Neural crest cell (in vitro differentiated cells): ENCODE measurements around the gene SLC39A12. TPM values are rescaled to one million over a fixed set of nuclear protein-coding genes. Genes with fewer than 3 reads are reported as not detected.

ENCODE experiments used
- DNase-seq: peaks from one replicate; pipeline ENCODE4 v3.0.0; 2021; ENCODE audit warnings: low read depth, mixed read lengths, low spot score
- H3K27ac Mint-ChIP-seq: one replicate; pipeline ENCODE4 v1.8.0; 2021; ENCODE audit warnings: mild to moderate bottlenecking, mixed read lengths; ENCODE audit not compliant: unreplicated experiment
- H3K27me3 Mint-ChIP-seq: 2 replicates; pipeline ENCODE4 v1.8.0; 2021; ENCODE audit warnings: low read depth, mild to moderate bottlenecking, mixed read lengths
- H3K36me3 Mint-ChIP-seq: 2 replicates; pipeline ENCODE4 v1.8.0; 2021; ENCODE audit warnings: low read depth, mild to moderate bottlenecking, mixed read lengths
- H3K4me1 Mint-ChIP-seq: 2 replicates; pipeline ENCODE4 v1.8.0; 2021; ENCODE audit warnings: mixed read lengths
- H3K4me3 Mint-ChIP-seq: one replicate; pipeline ENCODE4 v1.8.0; 2021; ENCODE audit warnings: mild to moderate bottlenecking, mixed read lengths
- H3K9me3 Mint-ChIP-seq: 2 replicates; pipeline ENCODE4 v1.8.0; 2021; ENCODE audit warnings: mixed read lengths
- total RNA-seq: library from RNA; stranded (reverse); gene quantifications from 2 replicates; pipeline ENCODE4 v1.2.1, GENCODE V29; 2021
- TF ChIP-seq, protein P1 (sequence below): fragments of 200-600 bp; sonication (generic); conservative IDR thresholded peaks from 2 replicates; pipeline ENCODE4 v1.5.0; 2021; ENCODE audit warnings: antibody characterized with exemption, mild to moderate bottlenecking

Gene SLC39A12
- total RNA-seq, 1 donor from 2014 or later = not detected

DNA sequence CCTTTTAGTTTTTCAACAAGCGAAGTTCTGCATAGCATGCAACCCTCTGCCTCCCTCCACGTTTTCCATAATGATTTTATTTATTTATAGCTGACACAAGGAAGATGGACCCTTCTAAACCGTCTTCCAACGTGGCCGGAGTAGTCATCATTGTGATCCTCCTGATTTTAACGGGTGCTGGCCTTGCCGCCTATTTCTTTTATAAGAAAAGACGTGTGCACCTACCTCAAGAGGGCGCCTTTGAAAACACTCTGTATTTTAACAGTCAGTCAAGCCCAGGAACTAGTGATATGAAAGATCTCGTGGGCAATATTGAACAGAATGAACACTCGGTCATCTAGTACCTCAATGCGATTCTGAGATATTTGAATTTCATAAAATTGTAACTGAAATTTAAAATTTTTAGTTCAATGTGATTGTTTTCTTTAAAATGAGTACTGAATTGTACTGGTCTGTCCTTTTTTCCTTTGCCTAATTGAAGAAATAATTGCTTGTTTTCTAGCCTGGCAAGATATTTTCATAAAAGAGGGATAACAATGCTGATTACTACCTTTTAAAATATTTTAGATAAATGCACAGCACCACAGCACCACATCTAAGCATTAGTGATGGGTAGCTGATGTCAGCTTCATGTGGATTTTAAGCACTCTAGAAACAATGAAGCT is 41.5 kb upstream of the SLC39A12 start:
- Mint-ChIP-seq H3K27me3 (no peaks in the 10 kb centered on the region), H3K9me3 (no peaks in the 10 kb centered on the region), H3K4me1 (no peaks in the 10 kb centered on the region), H3K4me3 (no peak overlapping the region), H3K36me3 (no peaks in the 10 kb centered on the region), H3K27ac (no peak overlapping the region)
- DNase-seq = peak; percentile 26
- TF ChIP-seq, protein P1, sequence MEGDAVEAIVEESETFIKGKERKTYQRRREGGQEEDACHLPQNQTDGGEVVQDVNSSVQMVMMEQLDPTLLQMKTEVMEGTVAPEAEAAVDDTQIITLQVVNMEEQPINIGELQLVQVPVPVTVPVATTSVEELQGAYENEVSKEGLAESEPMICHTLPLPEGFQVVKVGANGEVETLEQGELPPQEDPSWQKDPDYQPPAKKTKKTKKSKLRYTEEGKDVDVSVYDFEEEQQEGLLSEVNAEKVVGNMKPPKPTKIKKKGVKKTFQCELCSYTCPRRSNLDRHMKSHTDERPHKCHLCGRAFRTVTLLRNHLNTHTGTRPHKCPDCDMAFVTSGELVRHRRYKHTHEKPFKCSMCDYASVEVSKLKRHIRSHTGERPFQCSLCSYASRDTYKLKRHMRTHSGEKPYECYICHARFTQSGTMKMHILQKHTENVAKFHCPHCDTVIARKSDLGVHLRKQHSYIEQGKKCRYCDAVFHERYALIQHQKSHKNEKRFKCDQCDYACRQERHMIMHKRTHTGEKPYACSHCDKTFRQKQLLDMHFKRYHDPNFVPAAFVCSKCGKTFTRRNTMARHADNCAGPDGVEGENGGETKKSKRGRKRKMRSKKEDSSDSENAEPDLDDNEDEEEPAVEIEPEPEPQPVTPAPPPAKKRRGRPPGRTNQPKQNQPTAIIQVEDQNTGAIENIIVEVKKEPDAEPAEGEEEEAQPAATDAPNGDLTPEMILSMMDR = peak; percentile 68

DNA sequence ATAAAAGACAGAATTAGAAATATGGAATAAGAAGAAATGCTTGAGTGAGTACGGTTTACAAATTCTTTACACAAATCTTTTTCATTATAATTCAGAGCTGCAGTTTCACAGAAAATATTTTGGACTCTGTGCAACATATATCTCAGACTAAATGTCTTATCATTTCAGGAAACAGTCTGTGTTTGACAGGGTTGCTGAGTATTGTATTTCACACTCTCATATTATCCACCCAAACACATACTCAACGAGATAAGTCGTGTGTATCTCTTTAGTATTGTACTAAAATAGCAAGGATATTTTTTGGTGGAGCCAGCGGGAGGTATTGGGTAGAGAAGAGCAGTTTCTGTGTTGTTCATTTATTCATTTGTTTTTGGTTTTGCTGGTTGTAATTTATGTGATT is 39.0 kb upstream of the SLC39A12 start:
- DNase-seq = no peak
- TF ChIP-seq, protein P1 = no peak
- Mint-ChIP-seq H3K4me1 (no peaks in the 10 kb centered on the region), H3K27me3 (no peaks in the 10 kb centered on the region), H3K36me3 (no peaks in the 10 kb centered on the region), H3K9me3 (no peaks in the 10 kb centered on the region), H3K4me3 (no peak overlapping the region), H3K27ac (no peak overlapping the region)

DNA sequence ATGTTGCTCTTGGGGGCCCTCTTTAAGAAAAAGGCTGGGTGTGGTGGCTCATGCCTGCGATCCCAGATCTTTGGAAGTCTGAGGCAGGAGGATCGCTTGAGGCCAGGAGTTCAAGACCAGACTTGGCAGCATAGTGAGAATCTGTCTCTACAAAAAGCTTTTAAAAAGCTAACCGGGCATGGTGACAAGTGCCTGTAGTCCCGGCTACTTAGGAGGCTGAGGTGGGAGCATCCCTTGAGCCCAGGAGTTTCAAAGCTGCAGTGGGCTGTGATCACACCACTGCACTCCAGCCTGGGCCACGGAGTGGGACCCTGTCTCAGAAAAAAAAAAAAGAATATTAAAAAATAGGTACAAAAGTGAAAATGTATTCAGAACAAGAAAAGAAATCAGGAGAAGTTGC is 38.1 kb upstream of the SLC39A12 start:
- peaks cover 5% of the 10 kb centered on the region for H3K9me3 Mint-ChIP-seq
- no peaks in the 10 kb centered on the region for H3K27me3 Mint-ChIP-seq
- H3K36me3 Mint-ChIP-seq = no peaks in the 10 kb centered on the region
- no peak overlapping the region for H3K27ac Mint-ChIP-seq
- no peak for DNase-seq
- H3K4me1 Mint-ChIP-seq = no peaks in the 10 kb centered on the region
- H3K4me3 Mint-ChIP-seq = no peak overlapping the region
- TF ChIP-seq, protein P1 = no peak

DNA sequence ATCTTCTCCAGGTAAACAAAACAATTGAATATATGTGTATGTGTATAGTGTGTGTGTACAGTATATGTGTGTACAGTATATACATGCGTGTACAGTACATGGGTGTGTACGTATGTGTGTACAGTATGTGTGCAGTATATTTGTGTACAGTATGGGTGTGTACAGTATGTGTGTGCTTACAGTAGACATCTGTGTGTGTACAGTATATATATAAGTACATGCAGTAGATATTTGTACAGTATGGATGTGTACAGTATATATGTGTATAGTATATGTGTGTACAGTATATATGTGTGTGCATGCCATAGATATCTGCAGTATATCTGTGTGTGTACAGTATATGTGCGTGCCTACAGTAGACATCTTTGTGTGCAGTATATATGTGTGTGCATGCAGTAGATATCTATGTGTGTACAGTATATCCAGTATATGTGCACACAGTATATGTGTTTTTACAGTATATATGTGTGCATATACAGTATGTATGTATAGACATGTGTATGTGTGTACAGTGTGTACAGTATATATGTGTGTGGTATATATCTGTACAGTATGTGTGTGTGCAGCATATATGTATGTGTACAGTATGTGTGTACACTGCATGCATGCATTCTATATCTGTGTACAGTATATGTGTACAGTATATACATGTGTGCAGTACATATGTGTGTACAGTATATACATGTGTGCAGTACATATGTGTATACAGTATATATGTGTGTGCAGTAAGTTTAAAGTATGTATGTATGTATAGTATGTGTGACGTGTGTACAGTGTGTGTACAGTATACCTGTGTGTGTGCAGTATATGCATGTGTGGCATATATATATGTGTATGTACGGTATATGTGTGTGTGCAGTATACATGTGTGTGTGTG is 37.3 kb upstream of the SLC39A12 start:
- no peaks in the 10 kb centered on the region for H3K36me3 Mint-ChIP-seq
- H3K27ac Mint-ChIP-seq = no peak overlapping the region
- H3K4me1 Mint-ChIP-seq = no peaks in the 10 kb centered on the region
- H3K27me3 Mint-ChIP-seq = no peaks in the 10 kb centered on the region
- TF ChIP-seq, protein P1 = no peak
- DNase-seq = no peak
- H3K4me3 Mint-ChIP-seq = no peak overlapping the region
- H3K9me3 Mint-ChIP-seq = peaks cover 7% of the 10 kb centered on the region

DNA sequence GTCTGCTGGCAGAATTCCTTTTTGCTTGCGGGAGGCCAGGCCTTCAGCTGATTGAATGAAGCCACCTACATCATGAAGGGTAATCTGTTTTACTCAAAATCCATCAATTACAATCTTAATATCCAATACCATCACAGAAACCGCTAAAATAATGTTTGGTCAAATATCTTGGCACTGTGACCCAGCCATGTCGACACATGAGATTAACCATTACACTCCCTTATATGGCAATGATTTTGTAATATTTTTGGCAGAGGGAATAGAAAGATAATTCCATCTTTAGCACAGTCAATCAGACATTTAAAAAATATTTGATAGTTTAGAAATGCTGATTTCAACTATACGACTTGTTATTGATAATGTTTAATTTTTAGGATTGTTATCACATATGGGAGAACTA is 36.5 kb upstream of the SLC39A12 start:
- TF ChIP-seq, protein P1 = no peak
- no peak overlapping the region for H3K27ac Mint-ChIP-seq
- no peaks in the 10 kb centered on the region for H3K36me3 Mint-ChIP-seq

More for the DNA sequence above, 36.5 kb upstream of the SLC39A12 start:
- no peak for DNase-seq
- Mint-ChIP-seq H3K4me3 (no peak overlapping the region), H3K27me3 (no peaks in the 10 kb centered on the region), H3K4me1 (no peaks in the 10 kb centered on the region), H3K9me3 (peaks cover 12% of the 10 kb centered on the region)
